ENCODE results near the gene PM20D1.

The PM20D1 gene

GRCh38 chr1:205785446-205785845, 64.5 kb downstream of the PM20D1 start:
- in situ Hi-C loops (cut with HindIII; ENCODE audit: low pct_ligation_motif_present, low pct_unique_long_range_greater_than_20kb, low sequenced_read_pairs), result no loop called here
- no peak for DNase-seq

GRCh38 chr1:205783904-205784303, 66.0 kb downstream of the PM20D1 start:
- in situ Hi-C loops (cut with HindIII; ENCODE audit: low pct_ligation_motif_present, low pct_unique_long_range_greater_than_20kb, low sequenced_read_pairs), result no loop called here
- DNase-seq, result peak; percentile 92

GRCh38 chr1:205783433-205783795, 66.5 kb downstream of the PM20D1 start:
- DNase-seq, result no peak
- in situ Hi-C loops (cut with HindIII; ENCODE audit: low pct_ligation_motif_present, low pct_unique_long_range_greater_than_20kb, low sequenced_read_pairs), result no loop called here

GRCh38 chr1:205782627-205783432, 67.1 kb downstream of the PM20D1 start:
- in situ Hi-C loops (cut with HindIII; ENCODE audit: low pct_ligation_motif_present, low pct_unique_long_range_greater_than_20kb, low sequenced_read_pairs), result no loop called here
- peak; percentile 54 for DNase-seq

GRCh38 chr1:205780335-205780734, 69.6 kb downstream of the PM20D1 start:
- DNase-seq, result no peak
- in situ Hi-C loops (cut with HindIII; ENCODE audit: low pct_ligation_motif_present, low pct_unique_long_range_greater_than_20kb, low sequenced_read_pairs), result no loop called here
